Upper lobe of left lung (tissue), 4 donors: ENCODE measurements around the gene SHISA6.

ENCODE experiments used
- CTCF ChIP-seq, 6 experiments: fragments of 450-650 bp in 4 of 6; fragments of 200-600 bp in 2 of 6; sonication (generic) in 2 of 6; IDR thresholded peaks; one replicate each; pipeline ENCODE4 v1.5.1; 2016 to 2019; ENCODE audit warnings: antibody characterized with exemption in 6 of 6
- EP300 ChIP-seq, 4 donors: sonication (generic); formaldehyde crosslinking; IDR thresholded peaks; one replicate each; pipeline ENCODE4 v1.5.1; 2017; ENCODE audit warnings: antibody characterized with exemption in 4 of 4, control low read depth in 2 of 4
- POLR2A ChIP-seq, 4 donors: fragments of 450-650 bp; IDR thresholded peaks; one replicate each; pipeline ENCODE4 v1.5.1; 2016 to 2017; ENCODE audit warnings: antibody characterized with exemption in 4 of 4, mild to moderate bottlenecking in 2 of 4
- POLR2AphosphoS5 ChIP-seq, 2 donors: sonication (generic); formaldehyde crosslinking; IDR thresholded peaks; one replicate each; pipeline ENCODE4 v1.5.1; 2017; ENCODE audit warnings: antibody characterized with exemption in 2 of 2

GRCh38 chr17:11493936-11494335, 252.9 kb downstream of the SHISA6 start:
- no peak for TF ChIP-seq CTCF (IDR thresholded peaks at IDR 0.05)
- no peak for TF ChIP-seq EP300 (IDR thresholded peaks at IDR 0.05)
- no peak for TF ChIP-seq POLR2A (IDR thresholded peaks at IDR 0.05)
- no peak for TF ChIP-seq POLR2AphosphoS5 (IDR thresholded peaks at IDR 0.05)
